HL-60/S4 treated with retinoic acid at 250 ng/mL for 4 days and 3 days (cell line): ENCODE results near the gene GPC6.

ENCODE experiments used
- in situ Hi-C: fragments of 300-500 bp; cut with MboI; formaldehyde crosslinking; loops from 2 replicates; pipeline ENCODE4 v1.7.0; 2022; ENCODE audit warnings: low sequenced_read_pairs

GPC6 gene

GRCh38 chr13:93727211-93728141, 500.9 kb downstream of the GPC6 start:
- in situ Hi-C loops = no loop called here

- in situ Hi-C loops = no loop called here
Observed at GRCh38 chr13:93729383-93729782, 502.8 kb downstream of the GPC6 start.

- in situ Hi-C loops = no loop called here
Observed at GRCh38 chr13:93730780-93731179, 504.2 kb downstream of the GPC6 start.

- in situ Hi-C loops = no loop called here
Observed at GRCh38 chr13:93732186-93732585, 505.6 kb downstream of the GPC6 start.

- in situ Hi-C loops = no loop called here
Observed at GRCh38 chr13:93736081-93736480, 509.5 kb downstream of the GPC6 start.

GRCh38 chr13:93736909-93737308, 510.3 kb downstream of the GPC6 start:
- in situ Hi-C loops = no loop called here

- in situ Hi-C loops = no loop called here
Observed at GRCh38 chr13:93740334-93740733, 513.7 kb downstream of the GPC6 start.

- in situ Hi-C loops = no loop called here
Observed at GRCh38 chr13:93744033-93744432, 517.4 kb downstream of the GPC6 start.

GRCh38 chr13:93744886-93745285, 518.3 kb downstream of the GPC6 start:
- in situ Hi-C loops = no loop called here

GRCh38 chr13:93745884-93746283, 519.3 kb downstream of the GPC6 start:
- in situ Hi-C loops = no loop called here

GRCh38 chr13:93746589-93746988, 520.0 kb downstream of the GPC6 start:
- in situ Hi-C loops = no loop called here

GRCh38 chr13:93750676-93751075, 524.1 kb downstream of the GPC6 start:
- in situ Hi-C loops = no loop called here

- in situ Hi-C loops = no loop called here
Observed at GRCh38 chr13:93751117-93751516, 524.5 kb downstream of the GPC6 start.

GRCh38 chr13:93752541-93752940, 525.9 kb downstream of the GPC6 start:
- in situ Hi-C loops = no loop called here

GRCh38 chr13:93753639-93754038, 527.0 kb downstream of the GPC6 start:
- in situ Hi-C loops = no loop called here

GRCh38 chr13:93755341-93755740, 528.7 kb downstream of the GPC6 start:
- in situ Hi-C loops = no loop called here

- in situ Hi-C loops = no loop called here
Observed at GRCh38 chr13:93758575-93758974, 532.0 kb downstream of the GPC6 start.

GRCh38 chr13:93762708-93763426, 536.3 kb downstream of the GPC6 start:
- in situ Hi-C loops = no loop called here

GRCh38 chr13:93765062-93765461, 538.5 kb downstream of the GPC6 start:
- in situ Hi-C loops = no loop called here

- in situ Hi-C loops = no loop called here
Observed at GRCh38 chr13:93765811-93766210, 539.2 kb downstream of the GPC6 start.

GRCh38 chr13:93766719-93767118, 540.1 kb downstream of the GPC6 start:
- in situ Hi-C loops = no loop called here
